T-helper 1 cell treated with Interleukin-12 subunit alpha and Interleukin-12 subunit beta and Interleukin-4 antibody, amounts not matched to agents 30 μg/mL and 1 μg/mL, for 36 hours (primary cell): ENCODE data around the gene RPS6KA6.
"Not testable (repeated sequence)": the region's sequence is repeated elsewhere in the genome, so short reads cannot be mapped to it uniquely, and the experiment has no call there.

Experiments used
- H3K27ac Mint-ChIP-seq: one replicate; pipeline ENCODE4 v1.8.0; 2021; ENCODE audit warnings: mild to moderate bottlenecking, mixed read lengths
- H3K27me3 Mint-ChIP-seq: one replicate; pipeline ENCODE4 v1.8.0; 2021; ENCODE audit warnings: low read depth, mixed read lengths
- H3K36me3 Mint-ChIP-seq: one replicate; pipeline ENCODE4 v1.8.0; 2021; ENCODE audit warnings: low read depth, mixed read lengths
- H3K4me1 Mint-ChIP-seq: one replicate; pipeline ENCODE4 v1.8.0; 2021; ENCODE audit warnings: low read depth, mixed read lengths
- H3K4me3 Mint-ChIP-seq: one replicate; pipeline ENCODE4 v1.8.0; 2021; ENCODE audit warnings: mild to moderate bottlenecking, moderate library complexity, mixed read lengths
- H3K9me3 Mint-ChIP-seq: one replicate; pipeline ENCODE4 v1.8.0; 2021; ENCODE audit warnings: mixed read lengths

RPS6KA6 gene

DNA sequence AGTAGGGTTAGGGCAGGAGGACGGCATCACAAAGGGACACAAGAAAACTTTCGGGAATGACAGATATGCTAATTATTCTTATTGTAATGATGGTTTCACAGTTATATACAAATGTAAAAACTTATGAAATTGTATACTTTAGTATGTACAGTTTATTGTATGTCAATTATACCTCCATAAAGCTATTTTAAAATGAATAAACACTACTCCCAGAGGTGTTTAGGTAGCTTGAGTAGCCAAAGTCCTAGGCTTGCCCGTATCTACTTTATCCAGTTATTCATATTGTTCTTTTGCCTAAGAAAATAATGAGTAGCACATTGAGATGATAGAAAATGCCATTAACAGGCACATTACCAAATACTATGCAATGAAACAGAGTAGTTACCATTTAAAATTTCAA is 43.0 kb downstream of the RPS6KA6 start:
- Mint-ChIP-seq H3K36me3 (no peaks in the 10 kb centered on the region), H3K4me1 (no peaks in the 10 kb centered on the region)

DNA sequence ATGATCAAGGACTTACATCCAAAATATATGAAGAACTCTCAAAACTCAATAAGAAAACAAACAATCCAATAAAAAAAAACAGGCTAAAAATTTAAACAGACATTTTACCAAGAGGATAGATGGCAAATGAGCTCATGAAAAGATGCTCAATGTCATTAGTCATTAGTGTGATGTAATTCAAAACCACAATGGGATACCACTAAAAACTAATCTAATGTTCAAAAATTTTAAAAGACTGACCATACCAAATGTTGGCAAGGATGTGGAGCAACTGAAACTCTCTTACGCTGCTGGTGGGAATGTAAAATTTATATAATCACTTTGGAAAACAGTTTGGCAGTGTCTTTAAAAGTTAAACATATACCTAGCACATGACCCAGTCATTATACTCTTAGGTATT is 43.7 kb downstream of the RPS6KA6 start:
- H3K9me3 Mint-ChIP-seq: no peaks in the 10 kb centered on the region
- no peaks in the 10 kb centered on the region for H3K36me3 Mint-ChIP-seq
- H3K27me3 Mint-ChIP-seq: no peaks in the 10 kb centered on the region
- no peaks in the 10 kb centered on the region for H3K4me1 Mint-ChIP-seq
- H3K27ac Mint-ChIP-seq: no peak overlapping the region
- H3K4me3 Mint-ChIP-seq: no peak overlapping the region

More for the DNA sequence above, 43.0 kb downstream of the RPS6KA6 start:
- Mint-ChIP-seq H3K27me3 (no peaks in the 10 kb centered on the region), H3K27ac (no peak overlapping the region), H3K9me3 (no peaks in the 10 kb centered on the region), H3K4me3 (no peak overlapping the region)

- Mint-ChIP-seq H3K9me3 (no peaks in the 10 kb centered on the region), H3K27me3 (no peaks in the 10 kb centered on the region), H3K4me3 (no peak overlapping the region), H3K27ac (no peak overlapping the region), H3K36me3 (no peaks in the 10 kb centered on the region), H3K4me1 (no peaks in the 10 kb centered on the region)
Observed at GRCh38 chrX:84133023-84133422, 55.0 kb downstream of the RPS6KA6 start.

- no peak overlapping the region for H3K4me3 Mint-ChIP-seq
- H3K27me3 Mint-ChIP-seq: no peaks in the 10 kb centered on the region
- no peaks in the 10 kb centered on the region for H3K36me3 Mint-ChIP-seq
- H3K9me3 Mint-ChIP-seq: no peaks in the 10 kb centered on the region
- H3K4me1 Mint-ChIP-seq: no peaks in the 10 kb centered on the region
- H3K27ac Mint-ChIP-seq: no peak overlapping the region
Observed at GRCh38 chrX:84123585-84123984, 64.4 kb downstream of the RPS6KA6 start.

DNA sequence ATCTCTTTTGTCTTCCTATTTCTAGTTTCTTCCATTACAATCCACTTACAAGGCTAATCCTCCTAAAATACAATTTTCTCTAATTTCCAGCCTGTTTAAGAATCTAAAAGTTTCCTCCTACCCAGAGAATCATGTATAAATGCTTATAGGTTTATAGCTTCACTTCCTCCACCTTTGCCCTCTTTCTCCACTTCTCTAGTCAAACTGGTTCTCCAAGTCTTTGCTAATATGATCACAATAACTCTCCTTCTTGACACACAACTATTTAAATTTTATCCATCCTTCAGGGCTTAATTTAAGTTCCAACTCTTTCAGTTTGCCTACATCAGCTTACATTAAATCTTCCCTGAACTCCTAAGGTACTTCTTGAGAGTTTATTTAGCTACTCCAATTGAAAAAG is 69.2 kb downstream of the RPS6KA6 start:
- no peak overlapping the region for H3K27ac Mint-ChIP-seq
- H3K27me3 Mint-ChIP-seq: no peaks in the 10 kb centered on the region
- no peak overlapping the region for H3K4me3 Mint-ChIP-seq
- no peaks in the 10 kb centered on the region for H3K9me3 Mint-ChIP-seq
- no peaks in the 10 kb centered on the region for H3K4me1 Mint-ChIP-seq
- no peaks in the 10 kb centered on the region for H3K36me3 Mint-ChIP-seq

- H3K36me3 Mint-ChIP-seq: no peaks in the 10 kb centered on the region
- H3K9me3 Mint-ChIP-seq: no peaks in the 10 kb centered on the region
- H3K4me1 Mint-ChIP-seq: no peaks in the 10 kb centered on the region
- no peaks in the 10 kb centered on the region for H3K27me3 Mint-ChIP-seq
- H3K4me3 Mint-ChIP-seq: no peak overlapping the region
- no peak overlapping the region for H3K27ac Mint-ChIP-seq
Observed at GRCh38 chrX:84118315-84118714, 69.7 kb downstream of the RPS6KA6 start.

GRCh38 chrX:84108584-84108983 is 79.4 kb downstream of the RPS6KA6 start:
- Mint-ChIP-seq H3K36me3 (no peaks in the 10 kb centered on the region), H3K27me3 (no peaks in the 10 kb centered on the region), H3K4me3 (no peak overlapping the region), H3K27ac (no peak overlapping the region), H3K9me3 (peaks cover 6% of the 10 kb centered on the region), H3K4me1 (no peaks in the 10 kb centered on the region)

- H3K4me3 Mint-ChIP-seq: no peak overlapping the region
- no peaks in the 10 kb centered on the region for H3K36me3 Mint-ChIP-seq
- no peaks in the 10 kb centered on the region for H3K4me1 Mint-ChIP-seq
- H3K27ac Mint-ChIP-seq: no peak overlapping the region
- no peaks in the 10 kb centered on the region for H3K9me3 Mint-ChIP-seq
- H3K27me3 Mint-ChIP-seq: no peaks in the 10 kb centered on the region
Observed at GRCh38 chrX:84099120-84099519, 88.9 kb downstream of the RPS6KA6 start.

DNA sequence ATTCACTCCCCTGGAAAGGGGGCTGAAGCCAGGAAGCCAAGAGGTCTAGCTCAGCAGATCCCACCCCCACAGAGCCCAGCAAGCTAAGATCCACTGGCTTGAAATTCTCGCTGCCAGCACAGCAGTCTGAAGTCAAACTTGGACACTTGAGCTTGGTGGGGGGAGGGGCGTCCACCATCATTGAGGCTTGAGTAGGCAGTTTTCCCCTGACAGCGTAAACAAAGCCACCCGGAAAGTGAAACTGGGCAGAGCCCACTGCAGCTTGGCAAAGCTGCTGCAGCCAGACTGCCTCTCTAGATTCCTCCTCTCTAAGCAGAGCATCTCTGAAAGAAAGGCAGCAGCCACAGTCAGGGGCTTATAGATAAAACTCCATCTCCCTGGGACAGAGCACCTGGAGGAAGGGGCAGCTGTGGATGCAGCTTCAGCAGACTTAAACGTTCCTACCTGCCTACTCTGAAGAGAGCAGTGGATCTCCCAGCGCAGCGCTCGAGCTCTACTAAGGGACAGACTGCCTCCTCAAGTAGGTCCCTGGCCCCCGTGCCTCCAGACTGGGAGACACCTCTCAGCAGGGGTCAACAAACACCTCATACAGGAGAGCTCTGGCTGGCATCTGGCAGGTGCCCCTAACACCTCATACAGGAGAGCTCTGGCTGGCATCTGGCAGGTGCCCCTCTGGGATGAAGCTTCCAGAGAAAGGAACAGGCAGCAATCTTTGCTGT is 108.4 kb downstream of the RPS6KA6 start:
- H3K27me3 Mint-ChIP-seq, H3K27ac Mint-ChIP-seq, H3K9me3 Mint-ChIP-seq, H3K4me3 Mint-ChIP-seq, H3K36me3 Mint-ChIP-seq, H3K4me1 Mint-ChIP-seq: not testable (repeated sequence)

DNA sequence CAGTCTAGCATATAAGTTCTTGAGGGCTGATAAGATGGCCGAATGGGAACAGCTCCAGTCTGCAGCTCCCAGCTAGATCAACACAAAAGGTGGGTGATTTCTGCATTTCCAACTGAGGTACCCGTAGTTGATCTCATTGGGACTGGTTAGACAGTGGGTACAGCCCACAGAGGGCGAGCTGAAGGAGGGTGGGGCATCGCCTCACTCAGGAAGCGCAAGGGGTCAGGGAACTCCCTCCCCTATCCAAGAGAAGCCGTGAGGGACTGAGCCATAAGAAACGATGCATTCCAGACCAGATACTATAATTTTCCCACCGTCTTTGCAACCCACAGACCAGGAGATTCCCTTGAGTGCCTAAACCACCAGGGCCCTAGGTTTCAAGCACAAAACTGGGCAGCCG is 109.0 kb downstream of the RPS6KA6 start:
- H3K36me3 Mint-ChIP-seq: no peaks in the 10 kb centered on the region
- H3K27me3 Mint-ChIP-seq: no peaks in the 10 kb centered on the region
- H3K27ac Mint-ChIP-seq: no peak overlapping the region
- H3K4me3 Mint-ChIP-seq: no peak overlapping the region
- no peaks in the 10 kb centered on the region for H3K4me1 Mint-ChIP-seq
- H3K9me3 Mint-ChIP-seq: peaks cover 7% of the 10 kb centered on the region

- Mint-ChIP-seq H3K36me3 (no peaks in the 10 kb centered on the region), H3K9me3 (no peaks in the 10 kb centered on the region), H3K27ac (no peak overlapping the region), H3K4me3 (no peak overlapping the region), H3K4me1 (no peaks in the 10 kb centered on the region), H3K27me3 (no peaks in the 10 kb centered on the region)
Observed at GRCh38 chrX:84064814-84065213, 123.2 kb downstream of the RPS6KA6 start.

- Mint-ChIP-seq H3K27ac (no peak overlapping the region), H3K4me1 (no peaks in the 10 kb centered on the region), H3K4me3 (no peak overlapping the region), H3K36me3 (no peaks in the 10 kb centered on the region), H3K9me3 (no peaks in the 10 kb centered on the region), H3K27me3 (no peaks in the 10 kb centered on the region)
Observed at GRCh38 chrX:84064164-84064563, 123.8 kb downstream of the RPS6KA6 start.

- Mint-ChIP-seq H3K9me3 (no peaks in the 10 kb centered on the region), H3K27ac (no peak overlapping the region), H3K27me3 (no peaks in the 10 kb centered on the region), H3K36me3 (no peaks in the 10 kb centered on the region), H3K4me1 (peaks cover 2% of the 10 kb centered on the region), H3K4me3 (no peak overlapping the region)
Observed at GRCh38 chrX:84047339-84047738, 140.7 kb downstream of the RPS6KA6 start.

- no peaks in the 10 kb centered on the region for H3K36me3 Mint-ChIP-seq
- H3K4me3 Mint-ChIP-seq: no peak overlapping the region
- H3K4me1 Mint-ChIP-seq: peaks cover 2% of the 10 kb centered on the region
- no peaks in the 10 kb centered on the region for H3K9me3 Mint-ChIP-seq
- H3K27me3 Mint-ChIP-seq: no peaks in the 10 kb centered on the region
- no peak overlapping the region for H3K27ac Mint-ChIP-seq
Observed at GRCh38 chrX:84046403-84046984, 141.5 kb downstream of the RPS6KA6 start.

- no peak overlapping the region for H3K4me3 Mint-ChIP-seq
- no peaks in the 10 kb centered on the region for H3K36me3 Mint-ChIP-seq
- H3K9me3 Mint-ChIP-seq: no peaks in the 10 kb centered on the region
- H3K27ac Mint-ChIP-seq: no peak overlapping the region
- H3K4me1 Mint-ChIP-seq: peaks cover 2% of the 10 kb centered on the region
- no peaks in the 10 kb centered on the region for H3K27me3 Mint-ChIP-seq
Observed at GRCh38 chrX:84044051-84044450, 143.9 kb downstream of the RPS6KA6 start.
